HG02885 (cell line): Measurements from ENCODE around the gene AKR1A1.
"Not testable (repeated sequence)": the region's sequence is repeated elsewhere in the genome, so short reads cannot be mapped to it uniquely, and the experiment has no call there.

Source experiments
- ATAC-seq: cut with Tn5 transposase; IDR thresholded peaks from one replicate; pipeline ENCODE4 v1.9.1; 2021; ENCODE audit warnings: mild to moderate bottlenecking; ENCODE audit not compliant: unreplicated experiment, poor library complexity

Gene AKR1A1

GRCh38 chr1:45522324-45523104 lies 28.1 kb upstream of the AKR1A1 start:
- no peak for ATAC-seq

- ATAC-seq: not testable (repeated sequence)
Measured at GRCh38 chr1:45523516-45523915, 27.1 kb upstream of the AKR1A1 start.

GRCh38 chr1:45523975-45524374 lies 26.7 kb upstream of the AKR1A1 start:
- not testable (repeated sequence) for ATAC-seq

- ATAC-seq: no peak
Measured at GRCh38 chr1:45526135-45526644, 24.4 kb upstream of the AKR1A1 start.

GRCh38 chr1:45530632-45531135 lies 19.9 kb upstream of the AKR1A1 start:
- ATAC-seq: no peak

- ATAC-seq: no peak
Measured at GRCh38 chr1:45531873-45532272, 18.8 kb upstream of the AKR1A1 start.

GRCh38 chr1:45535988-45536766 lies 14.4 kb upstream of the AKR1A1 start:
- no peak for ATAC-seq

- ATAC-seq: no peak
Measured at GRCh38 chr1:45536886-45537285, 13.7 kb upstream of the AKR1A1 start.

- no peak for ATAC-seq
Measured at GRCh38 chr1:45541193-45541592, 9.4 kb upstream of the AKR1A1 start.

GRCh38 chr1:45542591-45542990 lies 8.0 kb upstream of the AKR1A1 start:
- ATAC-seq: no peak

- peak; percentile 44 for ATAC-seq
Measured at GRCh38 chr1:45543581-45544417, 6.8 kb upstream of the AKR1A1 start.

- ATAC-seq: no peak
Measured at GRCh38 chr1:45544530-45544929, 6.1 kb upstream of the AKR1A1 start.

- ATAC-seq: peak; percentile 67
Measured at GRCh38 chr1:45545019-45545493, 5.6 kb upstream of the AKR1A1 start.

GRCh38 chr1:45545553-45546310 lies 4.9 kb upstream of the AKR1A1 start:
- no peak for ATAC-seq

GRCh38 chr1:45551684-45552083 lies 1.1 kb downstream of the AKR1A1 start:
- no peak for ATAC-seq

- no peak for ATAC-seq
Measured at GRCh38 chr1:45552331-45552730, 1.7 kb downstream of the AKR1A1 start.

- no peak for ATAC-seq
Measured at GRCh38 chr1:45554198-45554597, 3.6 kb downstream of the AKR1A1 start.

- ATAC-seq: no peak
Measured at GRCh38 chr1:45557422-45557944, 6.9 kb downstream of the AKR1A1 start.

- no peak for ATAC-seq
Measured at GRCh38 chr1:45563843-45564242, 13.2 kb downstream of the AKR1A1 start.
